Measurements from ENCODE around the gene SLC9A9. TPM values are rescaled to one million over a fixed set of nuclear protein-coding genes. Genes with fewer than 3 reads are reported as not detected.

Gene SLC9A9
- total and polyA plus RNA-seq, 10 of the 15 experiments (the other 5 are each of a cell fraction or from before 2014, with no cell fraction given), result 3.5 to 14.2 (median 9.3) TPM

DNA sequence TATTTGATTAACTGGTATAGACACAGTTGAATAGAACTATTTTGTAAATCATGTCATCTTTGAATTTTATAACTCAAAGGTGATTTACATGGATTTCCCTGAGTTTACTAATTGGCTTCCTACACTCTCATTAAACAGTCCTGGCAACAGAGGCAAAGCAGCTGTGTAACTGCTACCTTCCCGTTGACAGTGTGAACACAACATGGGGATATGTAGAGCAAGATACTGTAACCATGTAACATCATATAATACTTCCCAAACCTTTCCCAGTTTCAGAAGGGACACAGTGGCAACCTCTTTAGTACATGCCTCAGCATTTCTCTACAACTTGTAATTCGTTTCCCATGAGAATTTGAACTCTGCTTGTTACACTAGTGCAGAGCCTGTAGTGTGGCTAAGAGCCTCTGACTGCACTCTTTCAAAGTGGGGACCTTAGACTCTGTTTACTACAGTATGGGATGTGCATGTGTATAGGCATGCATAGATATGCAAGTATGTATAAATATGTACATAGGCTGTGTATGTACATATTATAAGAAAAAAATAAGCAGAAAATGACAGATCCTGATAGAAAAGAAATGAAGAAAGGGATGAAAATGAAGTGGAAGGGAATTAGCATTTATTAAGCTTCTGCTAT is 299.3 kb downstream of the SLC9A9 start:
- Histone ChIP-seq H3K9me3 (replicated peaks; ENCODE audit: control insufficient read depth, insufficient read depth, low read length) (no peaks in the 10 kb centered on the region; the same call in 2 of the 3 replicates), H3K36me3 (ENCODE audit: control insufficient read depth in 2 of 2, insufficient read depth in 2 of 2, low read length in 1 of 2) (no peaks in the 10 kb centered on the region), H3K79me2 (ENCODE audit: control insufficient read depth, insufficient read depth, low read length) (no peaks in the 10 kb centered on the region), H3K9ac (ENCODE audit: control insufficient read depth, insufficient read depth, low read length) (no peak overlapping the region), H3K4me1 (ENCODE audit: control insufficient read depth, insufficient read depth, low read length) (no peaks in the 10 kb centered on the region), H2AFZ (ENCODE audit: control insufficient read depth, low read depth, low read length) (no peak overlapping the region), H4K20me1 (ENCODE audit: control insufficient read depth, insufficient read depth) (no peaks in the 10 kb centered on the region), H3K4me2 (ENCODE audit: control insufficient read depth, insufficient read depth) (no peak overlapping the region), H3K27ac (ENCODE audit: control insufficient read depth, insufficient read depth) (no peak overlapping the region), H3K27me3 (replicated peaks in 1 of 2; ENCODE audit: control insufficient read depth in 2 of 2, insufficient read depth in 2 of 2, low read length in 1 of 2) (no peaks in the 10 kb centered on the region), H3K4me3 (no peak overlapping the region)
- CTCF ChIA-PET, result interaction anchor here (0.5 kb wide), 1 partner anchor 95 kb away, joined by 3 read pairs; no protein-coding TSS in a partner anchor
- SMC1A ChIA-PET (ENCODE audit: uncharacterized antibody, unreplicated experiment), result interaction anchor here (0.9 kb wide), 1 partner anchor 13 kb away, joined by 3 read pairs; no protein-coding TSS in a partner anchor
- RAD21 ChIA-PET (ENCODE audit: unreplicated experiment), result no interaction called here
- ATAC-seq (no peak), FAIRE-seq (no peak), DNase-seq (ENCODE audit: low read depth, low spot score) (no peak)
- in situ Hi-C loops (cut with MboI), result no loop called here
- POLR2A ChIA-PET, result no interaction called here
- BruUV-seq (replicated peaks), result no TSS peak
- intact Hi-C loops (cut with micrococcal nuclease; ENCODE audit: unreplicated experiment), result no loop called here
- 89% methylated on average over 2 of the region's 2 CpGs for WGBS (ENCODE audit: insufficient coverage, insufficient replicate concordance, low lambda C conversion rate, missing lambda C conversion rate)
- TF ChIP-seq BRCA1 (IDR thresholded peaks at IDR 0.05; ENCODE audit: low read depth, low read length) (no peak), NFXL1 (IDR thresholded peaks at IDR 0.05; ENCODE audit: borderline replicate concordance) (no peak), LARP7 (IDR thresholded peaks at IDR 0.05) (no peak), ZNF274 (IDR thresholded peaks at IDR 0.05; ENCODE audit: insufficient read depth, insufficient read length) (no peak), NBN (IDR thresholded peaks at IDR 0.05) (no peak), NR2F1 (conservative IDR thresholded peaks at IDR 0.05) (no peak), SMARCA5 (IDR thresholded peaks at IDR 0.05) (no peak), POLR2A (IDR thresholded peaks at IDR 0.05; ENCODE audit: low read depth, low read length) (no peak), CEBPZ (IDR thresholded peaks at IDR 0.05; ENCODE audit: low read depth, low read length) (no peak), ZNF384 (IDR thresholded peaks at IDR 0.05; ENCODE audit: borderline replicate concordance, low read depth, low read length) (no peak), EED (IDR thresholded peaks at IDR 0.05; ENCODE audit: low read depth) (no peak)
- TF ChIP-seq, protein P1, sequence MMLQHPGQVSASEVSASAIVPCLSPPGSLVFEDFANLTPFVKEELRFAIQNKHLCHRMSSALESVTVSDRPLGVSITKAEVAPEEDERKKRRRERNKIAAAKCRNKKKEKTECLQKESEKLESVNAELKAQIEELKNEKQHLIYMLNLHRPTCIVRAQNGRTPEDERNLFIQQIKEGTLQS (IDR thresholded peaks at IDR 0.05; ENCODE audit: borderline replicate concordance, extremely low read depth, low read depth, low read length), result no peak
- TF ChIP-seq, protein P2, sequence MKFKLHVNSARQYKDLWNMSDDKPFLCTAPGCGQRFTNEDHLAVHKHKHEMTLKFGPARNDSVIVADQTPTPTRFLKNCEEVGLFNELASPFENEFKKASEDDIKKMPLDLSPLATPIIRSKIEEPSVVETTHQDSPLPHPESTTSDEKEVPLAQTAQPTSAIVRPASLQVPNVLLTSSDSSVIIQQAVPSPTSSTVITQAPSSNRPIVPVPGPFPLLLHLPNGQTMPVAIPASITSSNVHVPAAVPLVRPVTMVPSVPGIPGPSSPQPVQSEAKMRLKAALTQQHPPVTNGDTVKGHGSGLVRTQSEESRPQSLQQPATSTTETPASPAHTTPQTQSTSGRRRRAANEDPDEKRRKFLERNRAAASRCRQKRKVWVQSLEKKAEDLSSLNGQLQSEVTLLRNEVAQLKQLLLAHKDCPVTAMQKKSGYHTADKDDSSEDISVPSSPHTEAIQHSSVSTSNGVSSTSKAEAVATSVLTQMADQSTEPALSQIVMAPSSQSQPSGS (IDR thresholded peaks at IDR 0.05; ENCODE audit: low read length), result no peak
